NOMO-1 treated with dmso at 0.1 percent for 144 hours (cell line): Measurements from ENCODE around the gene POU2AF2.
"Not testable (repeated sequence)": the region's sequence is repeated elsewhere in the genome, so short reads cannot be mapped to it uniquely, and the experiment has no call there.

Experiments
- DNase-seq: peaks from one replicate; lab custom pipeline; 2025; ENCODE audit not compliant: unreplicated experiment; lab: John Stamatoyannopoulos, UW

The POU2AF2 gene

GRCh38 chr11:111245425-111245824, at the start of gene POU2AF2:
Gene POU2AF2 (plus strand): TSS chr11:111245725. CDS start chr11:111245854, 129 bp downstream.
- DNase-seq: no peak

- no peak for DNase-seq
Observed at GRCh38 chr11:111200010-111200534, 45.5 kb upstream of the POU2AF2 start.

- no peak for DNase-seq
Observed at GRCh38 chr11:111204211-111204610, 41.3 kb upstream of the POU2AF2 start.

GRCh38 chr11:111205632-111206385, 39.7 kb upstream of the POU2AF2 start:
- no peak for DNase-seq

GRCh38 chr11:111206472-111206871, 39.1 kb upstream of the POU2AF2 start:
- DNase-seq: no peak

- DNase-seq: no peak
Observed at GRCh38 chr11:111207213-111207612, 38.3 kb upstream of the POU2AF2 start.

DNA sequence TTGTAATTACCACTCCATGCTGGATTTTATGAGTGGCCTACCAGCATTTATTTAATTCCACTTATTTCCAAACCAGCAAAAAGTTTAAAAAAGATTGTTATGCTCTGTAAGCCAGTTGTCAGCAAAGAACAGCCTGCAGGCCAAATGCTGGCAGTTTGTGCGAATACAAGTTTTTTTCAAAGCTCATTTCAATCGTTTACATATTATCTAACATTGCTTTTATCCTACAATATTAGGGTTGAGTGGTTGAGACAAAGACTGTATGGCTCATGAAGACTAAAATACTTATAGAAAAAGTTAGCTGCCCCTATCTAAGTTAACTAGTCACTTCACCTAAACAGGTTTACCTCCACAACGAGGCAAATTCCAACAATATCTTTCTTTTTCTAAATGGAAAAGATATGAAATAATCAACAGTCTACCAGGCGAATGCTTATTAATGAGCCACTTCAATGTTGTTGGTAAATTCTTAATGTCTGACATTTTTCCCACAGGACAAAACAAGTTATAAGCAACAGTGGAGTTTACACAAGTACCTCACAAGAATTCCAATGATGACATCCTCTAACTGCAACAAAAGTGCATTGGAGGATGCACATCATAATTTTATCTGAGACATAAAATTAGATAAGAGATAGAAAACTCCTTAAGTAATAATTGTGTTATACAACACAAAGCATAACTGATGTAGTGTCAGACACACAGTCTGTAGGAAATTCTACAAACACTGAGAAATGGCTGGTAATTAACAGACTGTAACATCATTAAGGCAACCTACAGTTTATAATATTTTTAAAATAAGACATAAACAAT, 35.8 kb upstream of the POU2AF2 start:
- no peak for DNase-seq

DNA sequence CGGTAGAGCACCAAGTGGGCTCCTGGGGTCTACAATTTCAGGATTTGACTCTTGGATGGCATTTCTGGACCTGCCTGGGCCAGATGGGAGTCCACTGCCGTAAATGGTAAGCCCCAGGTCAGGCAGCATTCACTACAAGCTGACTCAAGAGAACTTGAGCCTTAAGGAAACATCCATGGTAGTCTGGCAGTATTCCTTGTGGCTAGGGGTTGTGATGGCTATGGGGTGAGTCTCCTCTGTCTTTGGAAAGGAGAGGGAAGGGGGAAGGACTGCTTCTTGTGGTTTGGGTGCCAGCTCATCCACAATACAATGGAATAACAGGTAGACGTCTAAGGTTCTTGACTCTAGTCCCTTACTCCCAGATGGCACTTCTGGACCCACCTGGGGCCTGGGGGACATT, 32.3 kb upstream of the POU2AF2 start:
- DNase-seq: no peak

GRCh38 chr11:111220721-111221120, 24.8 kb upstream of the POU2AF2 start:
- no peak for DNase-seq

DNA sequence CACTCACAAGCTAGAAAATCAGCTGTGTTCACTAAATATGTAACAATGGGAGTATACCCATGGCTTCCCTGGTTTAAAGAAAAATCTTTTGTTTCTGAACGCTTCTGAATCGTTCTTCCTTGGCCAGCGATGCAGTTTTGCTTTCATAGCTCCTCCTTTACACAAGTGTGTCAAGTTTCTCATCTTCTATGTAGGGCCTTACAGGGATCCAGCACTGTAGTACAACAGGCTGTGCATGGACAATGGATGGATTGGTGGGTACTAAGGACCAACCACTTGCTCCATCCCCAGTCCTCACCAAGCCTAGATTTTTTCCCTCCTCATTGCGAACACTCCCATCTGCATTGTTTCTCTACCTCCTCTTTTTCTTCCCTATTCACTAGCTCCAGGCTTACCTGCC, 24.3 kb upstream of the POU2AF2 start:
- DNase-seq: no peak

DNA sequence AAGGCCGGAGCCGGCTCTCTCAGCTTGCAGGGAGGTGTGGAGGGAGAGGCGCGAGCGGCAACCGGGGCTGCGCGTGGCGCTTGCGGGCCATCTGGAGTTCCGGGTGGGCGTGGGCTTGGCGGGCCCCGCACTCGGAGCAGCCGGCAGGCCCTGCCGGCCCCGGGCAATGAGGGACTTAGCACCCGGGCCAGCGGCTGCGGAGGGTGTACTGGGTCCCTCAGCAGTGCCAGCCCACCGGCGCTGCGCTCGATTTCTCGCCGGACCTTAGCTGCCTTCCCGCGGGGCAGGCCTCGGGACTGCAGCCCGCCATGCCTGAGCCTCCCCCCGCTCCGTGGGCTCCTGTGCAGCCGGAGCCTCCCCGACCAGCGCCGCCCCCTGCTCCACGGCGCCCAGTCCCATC, 23.6 kb upstream of the POU2AF2 start:
- DNase-seq: not testable (repeated sequence)

DNA sequence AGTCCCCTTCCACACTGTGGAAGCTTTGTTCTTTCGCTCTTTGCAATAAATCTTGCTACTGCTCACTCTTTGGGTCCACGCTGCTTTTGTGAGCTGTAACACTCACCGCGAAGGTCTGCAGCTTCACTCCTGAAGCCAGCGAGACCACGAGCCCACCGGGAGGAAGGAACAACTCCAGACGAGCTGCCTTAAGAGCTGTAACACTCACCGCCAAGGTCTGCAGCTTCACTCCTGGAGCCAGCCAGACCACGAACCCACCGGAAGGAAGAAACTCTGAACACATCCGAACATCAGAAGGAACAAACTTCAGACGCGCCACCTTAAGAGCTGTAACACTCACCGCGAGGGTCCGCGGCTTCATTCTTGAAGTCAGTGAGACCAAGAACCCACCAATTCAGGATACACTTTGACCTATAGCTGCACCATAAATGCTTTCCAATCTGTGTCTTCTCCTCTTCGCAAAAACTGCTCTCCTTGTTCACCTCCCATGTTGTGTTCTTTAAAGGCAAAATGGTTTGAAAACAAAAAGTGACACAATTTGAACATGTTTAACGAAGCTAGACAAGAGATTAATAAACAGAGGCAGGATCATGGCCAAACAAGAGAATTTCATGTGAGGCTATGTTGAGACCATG, 22.6 kb upstream of the POU2AF2 start:
- DNase-seq: not testable (repeated sequence)

- no peak for DNase-seq
Observed at GRCh38 chr11:111225881-111226280, 19.6 kb upstream of the POU2AF2 start.

GRCh38 chr11:111229604-111230003, 15.9 kb upstream of the POU2AF2 start:
- no peak for DNase-seq

GRCh38 chr11:111230122-111230465, 15.4 kb upstream of the POU2AF2 start:
- no peak for DNase-seq

- no peak for DNase-seq
Observed at GRCh38 chr11:111231836-111232235, 13.7 kb upstream of the POU2AF2 start.

- DNase-seq: no peak
Observed at GRCh38 chr11:111236383-111236782, 9.1 kb upstream of the POU2AF2 start.

DNA sequence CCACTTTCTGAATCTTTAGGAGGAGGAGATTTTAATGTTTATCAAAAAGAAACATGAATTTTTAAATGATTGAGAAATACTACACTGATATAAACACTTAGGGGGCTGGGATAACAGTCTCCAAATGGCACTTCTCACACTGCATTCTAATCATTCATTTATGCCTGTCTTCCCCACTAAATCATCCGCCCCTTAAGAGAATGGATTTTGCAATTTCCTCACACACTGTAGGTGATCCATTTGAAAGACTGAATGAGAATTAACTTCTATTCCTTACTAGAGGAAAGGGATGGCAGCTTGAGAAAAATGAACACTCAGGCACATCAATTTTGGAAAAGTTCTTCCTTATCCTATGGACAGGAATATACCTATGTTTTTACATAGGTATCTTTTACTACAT, 7.6 kb upstream of the POU2AF2 start:
- DNase-seq: no peak

GRCh38 chr11:111246956-111247355, 1.4 kb downstream of the POU2AF2 start:
- DNase-seq: no peak

- DNase-seq: no peak
Observed at GRCh38 chr11:111250936-111251335, 5.4 kb downstream of the POU2AF2 start.

GRCh38 chr11:111253131-111253530, 7.6 kb downstream of the POU2AF2 start:
- DNase-seq: no peak

GRCh38 chr11:111253630-111254029, 8.1 kb downstream of the POU2AF2 start:
- DNase-seq: no peak
